ENCODE measurements around the gene OTOF. TPM values are rescaled to one million over a fixed set of nuclear protein-coding genes. Genes with fewer than 3 reads are reported as not detected.

Gene OTOF
- polyA plus RNA-seq (ENCODE audit: insufficient read length in 3 of 3), result under 1 TPM; 0.18 to 0.21 (median 0.19) TPM
- long read RNA-seq, donor 1, result 0 reads
- long read RNA-seq, donor 2, result 0 reads
- long read RNA-seq, donor 3, result 0 reads
- long read RNA-seq, donor 4, result 0 reads
- long read RNA-seq, donor 5, result 0 reads
- long read RNA-seq, donor 6, result 0 reads
- long read RNA-seq, donor 7, result 0 reads
- long read RNA-seq, donor 8, result 0 reads
- long read RNA-seq, donor 9, result 0 reads
- long read RNA-seq, donor 10, result 0 reads
- long read RNA-seq, donor 11, result 0 reads
- long read RNA-seq, donor 12, result 0 reads
- long read RNA-seq, donor 13, result 0 reads
- long read RNA-seq, donor 14, result 0 reads
- long read RNA-seq, donor 15, result 0 reads
- long read RNA-seq, donor 16, result 0 reads

DNA sequence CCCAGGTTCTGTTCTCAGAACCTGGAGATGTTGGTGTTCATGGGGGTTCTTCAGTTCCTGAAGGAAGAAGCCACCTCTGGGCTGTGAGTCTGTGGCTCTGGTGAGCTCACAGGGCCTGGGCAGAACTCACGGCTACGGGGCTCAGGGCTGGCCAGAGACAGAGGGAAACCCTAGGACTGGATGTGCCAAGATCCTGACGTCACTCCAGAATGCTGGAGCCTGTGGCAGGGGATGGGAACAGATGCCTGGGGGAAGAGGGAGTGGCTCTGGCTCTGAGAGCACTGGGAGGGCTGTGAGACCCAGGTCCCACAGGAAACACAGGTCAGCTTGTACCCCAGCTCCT lies at the start of gene OTOF:
TSS of gene OTOF (minus strand) at position 214 of the 343 bp plus-strand sequence.
- no peak for DNase-seq

DNA sequence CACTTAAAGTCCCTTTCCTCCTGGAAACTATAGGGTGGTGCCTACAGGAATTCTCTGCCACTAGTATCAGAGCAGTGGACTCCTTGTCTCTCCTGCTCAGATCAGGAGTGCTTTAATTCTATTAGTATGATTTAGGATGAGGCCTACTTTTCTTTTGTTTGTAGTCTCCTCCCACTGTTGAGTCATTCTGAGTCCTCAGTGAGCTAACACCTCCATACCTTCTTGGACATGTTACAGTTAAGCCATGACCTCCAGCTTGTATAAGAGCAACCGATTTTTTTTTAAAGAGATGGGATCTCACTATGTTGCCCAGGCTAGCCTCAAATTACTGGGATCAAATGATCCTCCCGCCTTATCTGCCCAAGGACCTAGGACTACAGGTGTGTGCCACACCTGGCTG lies 48.7 kb upstream of the OTOF start:
- no peak for DNase-seq

DNA sequence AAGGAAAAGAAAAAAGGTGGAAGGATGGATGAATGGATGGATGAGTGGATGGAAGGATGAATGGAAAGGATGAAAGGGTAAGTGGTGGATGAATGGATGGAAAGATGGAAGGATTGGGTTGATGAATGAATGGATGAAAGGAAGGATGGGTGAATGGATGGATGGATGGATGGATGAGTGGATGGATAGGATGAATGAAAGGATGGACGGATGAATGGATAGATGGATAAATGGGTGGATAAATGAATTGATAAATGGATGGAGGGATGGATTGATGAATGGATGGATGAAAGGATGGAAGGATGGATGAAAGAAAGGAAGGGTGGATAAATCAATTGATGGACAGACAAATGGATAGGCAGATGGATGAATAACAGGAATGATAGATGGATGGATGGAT lies 48.2 kb upstream of the OTOF start:
- no peak for DNase-seq

DNA sequence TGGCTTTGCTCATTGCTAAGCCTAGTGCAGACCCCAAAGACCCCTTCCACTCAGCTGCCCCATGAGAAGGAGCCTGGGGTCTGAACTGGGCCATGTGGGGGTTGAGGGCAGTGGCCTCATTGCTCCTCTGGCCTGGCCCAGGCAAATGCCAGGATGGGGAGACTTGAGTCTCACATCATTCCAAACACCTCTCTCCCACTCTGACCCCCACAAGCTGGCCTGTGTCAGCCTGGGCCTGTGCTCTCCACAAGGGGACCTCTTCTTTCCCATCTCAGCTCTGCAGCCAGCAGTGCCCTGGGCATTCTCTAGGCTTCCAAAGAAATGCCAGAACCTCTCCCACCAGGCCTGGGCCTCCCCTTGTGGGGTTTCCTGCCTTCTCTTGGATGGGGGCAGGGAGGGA lies 45.8 kb upstream of the OTOF start:
- no peak for DNase-seq

DNA sequence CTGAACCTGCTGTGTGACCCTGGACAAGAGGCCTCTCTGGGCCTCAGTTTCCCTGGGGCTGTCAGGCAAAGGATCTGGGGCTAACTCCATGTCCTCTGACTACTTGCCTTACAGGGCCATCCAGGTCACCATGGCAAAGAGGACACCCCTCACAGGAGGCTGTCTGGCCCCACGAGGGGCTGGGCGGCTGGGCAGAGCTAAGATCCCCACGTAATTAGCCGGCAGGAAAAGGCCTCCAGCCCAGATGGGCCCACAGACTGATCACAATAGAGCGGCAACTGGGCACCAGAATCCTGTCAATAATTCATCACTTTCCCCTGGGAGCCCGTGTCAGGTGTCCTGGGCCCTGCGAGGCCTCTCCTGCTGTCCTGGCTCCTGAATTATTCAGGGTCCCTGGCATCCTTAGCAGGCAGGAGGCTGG lies 44.8 kb upstream of the OTOF start:
- DNase-seq, result no peak

DNA sequence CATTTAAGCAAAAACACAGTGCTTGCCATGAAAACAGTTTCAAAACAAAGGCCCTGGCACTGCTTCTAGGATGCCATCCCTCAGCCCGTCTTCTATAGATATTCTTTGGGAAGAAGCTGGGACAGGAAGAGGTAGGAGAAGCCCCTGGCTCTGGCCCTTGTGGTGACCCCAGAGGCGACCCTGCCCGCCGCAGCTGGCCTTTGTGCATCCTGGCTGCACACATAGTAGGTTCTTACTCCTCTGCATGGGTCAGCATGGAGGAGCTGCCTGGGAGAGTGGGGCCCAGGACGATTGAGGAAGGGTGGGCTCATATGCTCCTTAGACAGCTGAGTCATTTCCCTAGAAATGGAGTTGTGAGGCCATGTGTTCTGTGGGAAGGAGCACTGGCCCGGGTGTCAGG lies 44.4 kb upstream of the OTOF start:
- DNase-seq, result no peak

DNA sequence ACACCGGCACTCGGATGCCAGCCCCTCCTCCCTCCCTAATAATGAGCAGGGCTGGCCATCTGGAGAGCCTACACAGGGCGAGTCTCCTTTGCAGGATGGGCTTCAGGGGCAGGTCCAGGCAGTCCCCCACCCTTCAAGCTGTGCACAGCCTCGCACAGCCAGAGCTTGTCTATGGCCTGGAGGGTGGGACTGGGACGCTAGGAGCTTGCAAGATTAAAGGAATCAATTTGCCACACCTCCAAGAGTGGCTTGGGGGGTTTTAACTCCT lies 43.9 kb upstream of the OTOF start:
- DNase-seq, result no peak

DNA sequence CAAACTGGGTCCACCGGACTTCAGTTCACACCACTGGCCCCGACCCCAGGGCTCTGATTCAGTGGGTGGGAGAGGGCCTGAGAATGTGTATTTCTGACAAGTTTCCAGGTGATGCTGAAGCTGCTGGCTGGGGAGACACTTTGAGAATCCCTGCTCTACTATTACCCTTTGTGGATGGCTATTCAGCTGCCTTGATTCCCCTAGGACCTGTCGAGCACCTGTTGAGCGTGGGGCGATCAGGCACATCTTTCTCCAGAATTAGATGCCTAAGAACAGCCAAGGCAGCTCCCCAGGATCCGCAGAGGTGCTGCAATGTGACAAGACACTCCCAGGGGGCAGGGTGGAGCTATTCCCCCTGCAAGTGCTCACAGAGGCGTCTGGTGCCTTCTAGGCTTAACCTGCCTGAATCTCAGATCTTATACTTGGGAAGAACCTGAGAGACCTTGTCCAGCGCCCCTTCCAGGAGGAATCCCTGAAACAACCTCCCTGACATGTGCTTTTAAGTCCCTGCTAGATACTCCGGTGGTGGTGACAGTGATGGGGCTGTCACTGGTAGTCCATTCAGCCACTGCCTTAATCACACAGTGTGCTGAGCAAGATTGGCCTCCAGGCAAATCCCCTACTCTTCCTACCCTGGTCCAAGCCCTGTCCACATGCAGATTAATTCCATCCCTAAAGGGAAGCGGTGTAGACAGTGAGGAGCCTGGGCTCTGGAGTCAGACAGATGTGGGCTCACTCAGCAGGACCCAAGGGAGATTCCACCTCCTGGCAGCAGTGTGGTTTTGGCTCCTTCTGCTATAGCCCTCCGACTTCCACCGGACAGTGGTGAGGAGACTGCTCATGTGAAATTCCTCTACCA lies 43.4 kb upstream of the OTOF start:
- DNase-seq, result no peak

DNA sequence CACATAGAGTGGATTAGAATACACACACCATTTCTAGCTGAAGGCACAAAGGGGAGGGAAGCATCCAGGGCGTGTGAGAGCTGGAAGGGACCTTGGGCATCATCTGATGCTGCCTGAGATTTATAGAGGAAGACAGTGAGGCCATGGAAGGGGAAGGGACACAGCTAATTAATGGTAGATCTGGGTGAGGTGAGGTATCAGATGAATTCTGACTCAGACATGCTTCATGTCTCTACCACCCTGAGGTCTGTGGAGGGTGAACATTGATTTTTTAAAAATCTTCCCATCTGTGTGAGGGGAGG lies 42.2 kb upstream of the OTOF start:
- DNase-seq, result no peak

DNA sequence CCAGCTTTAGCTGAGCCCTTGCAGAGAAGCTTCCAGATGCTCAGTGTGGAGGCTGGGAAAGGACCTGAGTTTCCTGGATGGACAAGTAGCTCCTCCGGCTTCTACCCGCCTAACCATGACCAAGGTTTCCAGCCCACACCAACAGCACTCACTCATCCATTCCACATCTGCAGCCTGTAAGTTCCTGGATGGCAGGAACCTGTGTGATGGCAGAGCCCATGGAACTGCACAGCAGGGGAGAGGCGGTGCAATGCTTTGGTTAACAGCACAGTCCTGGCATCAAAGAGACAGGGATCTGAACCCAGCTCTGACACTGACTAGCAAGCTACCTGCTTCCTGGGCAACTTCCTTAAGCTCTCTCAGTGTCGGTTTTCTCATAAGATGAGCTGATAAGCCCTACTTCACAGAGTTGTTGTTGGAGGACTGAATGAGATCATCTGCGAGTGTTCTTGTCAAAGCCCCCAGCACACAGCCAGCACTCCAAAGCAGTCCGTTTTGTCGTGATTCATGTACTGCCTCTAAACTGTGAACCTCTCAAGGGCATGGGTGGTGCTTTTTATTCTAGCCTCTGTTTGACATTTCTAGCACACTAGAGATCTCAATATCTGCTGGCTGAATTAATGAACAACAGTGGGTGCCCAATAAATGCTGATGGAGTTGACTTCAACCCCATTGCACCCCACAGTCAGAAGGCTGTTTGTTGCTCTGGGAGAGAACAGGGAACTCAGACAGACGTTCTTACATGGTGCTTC lies 41.6 kb upstream of the OTOF start:
- no peak for DNase-seq

DNA sequence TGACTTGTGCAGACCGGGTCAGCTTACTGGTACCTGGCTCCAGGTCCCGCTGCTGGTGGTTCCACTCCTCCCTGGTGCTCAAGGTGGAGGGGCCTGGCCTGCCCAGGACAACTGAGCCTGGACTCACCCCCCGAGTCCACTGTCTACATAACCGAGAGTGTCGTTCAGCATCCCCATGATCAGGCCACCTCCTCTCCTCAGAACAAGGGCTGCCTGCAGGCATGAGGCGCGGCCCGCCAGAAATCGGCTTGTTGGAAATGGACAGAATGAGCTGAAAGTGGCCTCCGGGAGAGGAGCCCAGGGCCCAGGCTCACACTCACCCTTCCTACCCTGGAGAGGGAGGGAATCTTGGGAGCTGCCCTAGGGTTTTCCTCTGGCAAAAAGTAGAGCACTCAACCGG lies 38.9 kb upstream of the OTOF start:
- no peak for DNase-seq

DNA sequence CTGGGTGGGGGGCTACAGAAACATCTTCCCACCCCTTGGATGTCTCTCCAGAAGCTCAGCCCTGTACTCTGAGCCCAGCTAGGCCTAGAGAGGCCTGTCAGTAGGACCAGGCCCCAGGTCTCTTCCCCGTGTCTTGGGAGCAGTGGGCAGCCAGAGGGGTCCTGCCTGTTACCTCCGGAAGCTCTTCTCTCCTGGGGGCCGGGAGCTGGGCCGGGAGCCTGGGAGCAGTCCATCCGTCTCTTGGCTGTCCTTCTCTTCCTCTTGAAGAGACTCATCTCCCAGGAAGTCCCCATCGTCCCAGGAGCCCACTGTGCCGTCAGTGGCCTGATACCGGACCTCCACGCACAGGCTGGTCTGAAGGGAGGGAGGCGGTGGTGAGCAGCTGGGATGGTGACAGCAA lies 38.3 kb upstream of the OTOF start:
- no peak for DNase-seq

DNA sequence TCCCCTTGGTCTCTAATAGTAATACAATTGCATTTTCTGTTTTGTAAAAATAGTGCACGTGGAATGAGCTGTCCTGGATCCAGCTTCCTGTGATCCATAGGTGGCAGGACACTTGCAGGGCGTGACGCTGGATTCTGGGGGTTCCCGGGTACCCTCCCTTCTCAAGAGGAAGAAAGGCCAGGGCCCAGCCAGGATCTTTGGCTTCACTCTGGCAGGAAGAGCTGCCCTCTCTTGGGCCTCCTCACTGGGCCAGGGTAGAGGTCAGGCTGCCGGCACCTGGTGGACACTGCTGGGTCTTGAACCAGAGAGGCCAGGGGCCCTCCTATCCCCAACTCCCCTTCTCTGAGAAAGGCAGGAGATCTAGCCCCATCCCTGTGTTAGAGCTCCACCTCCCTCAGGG lies 37.8 kb upstream of the OTOF start:
- no peak for DNase-seq

DNA sequence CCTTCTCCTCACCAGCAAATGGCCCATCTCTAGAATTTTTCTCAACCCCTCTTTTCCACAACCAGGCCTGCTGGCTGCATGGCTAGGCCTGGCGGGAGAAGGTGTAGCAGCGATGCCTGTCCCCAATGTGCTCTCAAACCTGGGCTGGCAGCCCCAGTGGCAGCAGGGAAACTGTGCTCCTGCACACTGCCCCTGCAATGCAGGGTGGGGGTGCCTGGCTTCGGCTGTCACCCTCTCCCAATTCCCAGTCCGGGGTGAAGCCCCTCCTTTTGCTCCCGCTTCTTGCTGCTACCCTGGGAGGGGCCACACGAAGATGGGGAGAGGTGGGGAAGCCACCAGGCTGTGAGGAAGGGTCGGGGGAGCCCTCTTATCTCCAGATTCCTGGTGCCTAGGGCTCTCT lies 36.1 kb upstream of the OTOF start:
- no peak for DNase-seq

DNA sequence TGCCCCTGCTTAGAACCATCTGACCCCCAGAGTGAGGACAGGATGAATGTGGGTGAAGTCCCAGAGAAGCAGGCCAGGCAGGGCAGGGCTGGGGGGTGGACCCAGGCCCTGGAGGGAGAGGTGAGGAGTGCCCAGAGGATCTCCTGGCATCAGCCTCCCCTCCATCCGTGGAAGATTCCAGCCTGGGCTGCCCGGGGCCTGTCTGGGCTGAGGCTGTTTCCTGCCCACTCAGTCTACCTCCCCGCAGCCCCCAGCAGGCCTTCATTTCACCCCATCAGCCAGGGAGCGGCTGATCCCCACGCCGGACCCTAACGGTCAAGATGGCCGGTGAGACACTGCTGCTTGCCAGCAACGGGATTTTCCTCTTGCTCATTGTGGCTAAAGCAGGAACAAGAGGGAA lies 35.3 kb upstream of the OTOF start:
- no peak for DNase-seq

DNA sequence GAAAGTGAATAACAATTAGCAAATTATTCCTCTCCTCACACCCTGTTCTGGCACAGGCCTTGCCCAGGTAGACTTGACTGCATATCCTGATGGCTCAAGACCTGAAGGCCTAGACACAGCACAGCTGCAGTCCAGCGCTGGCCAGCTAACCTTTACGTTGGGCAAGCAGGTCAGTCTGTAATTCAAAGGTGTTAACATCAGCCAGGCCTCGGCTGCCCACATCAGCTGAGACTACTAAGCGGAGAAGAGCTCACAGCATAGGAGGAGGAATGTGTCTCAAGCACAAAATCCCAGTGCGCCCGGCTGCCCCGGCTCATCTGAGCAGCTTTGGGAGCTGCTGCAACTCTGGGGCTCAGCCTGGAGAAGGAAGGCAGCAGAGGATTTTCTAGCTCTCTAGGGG lies 33.5 kb upstream of the OTOF start:
- no peak for DNase-seq

DNA sequence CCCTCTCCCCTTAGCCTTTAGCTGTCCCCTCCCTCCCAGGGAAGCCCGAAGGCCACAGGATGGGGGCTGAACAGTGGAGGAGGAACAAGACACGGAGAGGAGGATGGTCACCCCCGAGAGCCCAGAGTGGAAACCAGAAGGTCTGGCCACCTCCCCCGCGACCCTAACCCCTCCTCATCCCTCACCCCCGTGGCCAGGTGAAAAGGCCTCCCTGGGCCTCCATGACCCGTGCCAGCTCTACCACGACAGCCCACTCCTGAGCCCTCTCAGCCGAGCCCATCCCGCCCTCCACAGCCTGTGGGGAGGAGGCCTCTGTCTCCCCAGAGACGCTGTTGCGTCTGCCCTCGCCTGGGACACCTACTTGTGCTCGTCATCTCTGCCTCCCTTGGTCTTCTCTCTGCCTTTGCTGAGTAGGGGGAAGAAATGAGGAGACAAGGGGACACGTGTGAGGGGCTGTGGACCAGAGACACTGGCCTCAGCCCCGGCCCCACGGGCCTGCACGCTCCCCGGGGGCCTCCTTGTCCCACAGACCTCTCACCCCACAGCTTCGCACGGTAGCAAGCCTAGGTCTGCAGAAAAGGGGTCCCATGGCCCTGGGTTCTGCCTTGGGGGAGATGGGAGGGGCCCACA lies 32.5 kb upstream of the OTOF start:
- no peak for DNase-seq

DNA sequence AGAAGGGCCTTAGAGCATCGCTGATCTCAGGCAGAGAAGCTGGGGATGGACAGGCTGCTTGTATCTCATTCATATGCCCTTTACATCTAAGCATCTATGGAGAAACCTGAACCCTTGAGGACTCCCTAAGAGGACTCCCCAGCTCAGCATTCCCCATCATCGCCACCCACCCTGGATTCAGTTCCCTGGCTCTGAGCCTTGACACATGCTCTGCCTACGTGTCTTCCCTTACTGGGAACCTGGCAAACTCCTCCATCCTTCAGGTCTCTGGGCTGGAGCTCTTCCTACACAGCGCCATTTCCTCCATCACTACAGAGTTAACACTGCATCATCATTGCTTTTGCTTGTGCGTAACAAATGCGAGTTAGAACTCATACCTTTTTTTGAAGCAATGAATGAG lies 31.2 kb upstream of the OTOF start:
- no peak for DNase-seq

DNA sequence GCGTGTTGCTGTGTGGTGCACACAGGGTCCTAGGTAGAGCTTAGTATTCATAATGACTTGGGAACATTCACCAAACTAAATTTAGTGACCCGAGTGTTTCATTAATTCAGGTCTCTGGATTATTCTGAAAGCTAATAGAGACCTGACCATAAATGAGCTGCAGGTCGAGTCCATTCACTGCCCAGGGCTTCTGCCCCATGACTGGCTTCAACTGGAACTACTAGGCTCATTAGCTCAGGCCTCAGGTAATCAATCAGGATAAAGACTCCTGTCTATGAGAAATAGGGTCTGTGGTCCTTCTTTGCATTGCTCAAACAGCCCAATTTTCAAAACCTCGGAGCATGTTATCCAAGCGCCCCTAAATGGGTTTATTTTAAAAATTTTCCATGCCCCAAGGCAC lies 30.0 kb upstream of the OTOF start:
- DNase-seq, result no peak

DNA sequence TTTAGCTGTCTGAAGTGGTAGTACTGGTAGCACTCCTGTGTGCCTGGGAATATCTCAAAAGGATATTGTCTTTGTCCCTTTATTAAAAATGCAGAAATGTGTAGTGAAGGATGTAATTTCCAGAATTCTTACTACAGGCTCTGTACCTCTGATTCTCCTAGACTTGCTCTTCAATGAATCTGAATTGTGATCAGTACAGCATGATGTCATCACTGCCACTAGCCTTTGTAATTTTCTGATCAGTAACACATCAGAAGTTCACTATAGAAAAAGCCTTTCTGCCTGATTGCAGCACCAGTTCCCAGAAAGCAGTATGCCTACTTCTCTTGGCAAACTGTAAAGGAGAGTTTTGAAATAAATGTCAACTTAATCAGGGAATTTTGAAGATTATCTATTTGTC lies 29.2 kb upstream of the OTOF start:
- DNase-seq, result no peak

DNA sequence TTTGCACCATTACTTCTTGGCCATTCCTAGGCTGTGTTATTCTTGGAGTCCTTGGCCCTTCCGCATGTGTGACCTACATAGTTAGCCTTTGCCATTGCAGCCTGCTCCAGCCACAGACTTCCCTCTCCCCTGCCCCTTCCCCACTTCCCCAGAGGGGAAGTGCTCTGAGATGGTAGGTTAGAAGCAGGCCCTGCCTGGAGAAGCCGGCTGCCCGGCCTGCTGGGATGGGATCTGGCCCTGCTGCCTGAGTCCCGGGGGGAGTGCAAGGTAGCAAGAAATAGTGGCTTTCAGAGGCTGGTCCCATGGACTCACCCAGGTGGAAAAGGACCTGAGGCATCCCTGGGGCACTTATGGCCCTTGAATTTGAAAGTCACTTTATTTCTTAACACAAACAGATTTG lies 28.4 kb upstream of the OTOF start:
- DNase-seq, result no peak

DNA sequence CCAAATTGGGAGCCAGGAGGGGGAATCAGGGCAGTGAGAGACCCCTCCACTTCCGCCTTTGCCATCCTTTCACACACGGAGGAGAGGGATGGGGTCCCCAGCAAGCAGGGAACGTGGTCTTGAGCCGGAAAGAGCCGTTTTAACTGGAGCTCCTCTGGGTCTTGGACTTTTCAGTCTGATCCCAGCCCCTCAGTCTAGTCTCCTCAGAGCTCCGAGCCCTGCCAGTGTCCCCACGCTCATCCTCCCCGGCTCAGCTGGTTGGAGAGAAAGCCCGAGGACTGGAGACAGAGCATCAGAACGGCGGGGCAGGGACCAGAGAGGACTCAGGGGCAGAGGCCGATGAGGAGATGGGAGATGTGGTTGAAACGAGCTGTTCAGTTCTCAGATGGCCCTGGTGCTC lies 26.1 kb upstream of the OTOF start:
- no peak for DNase-seq
